HepG2 (cell line): ENCODE results near the gene GBP4. TPM values are rescaled to one million over a fixed set of nuclear protein-coding genes. Genes with fewer than 3 reads are reported as not detected.

Experiments
- ATAC-seq: fragments of 200-7000 bp; cut with Tn5 transposase; 3 replicates; pipeline ENCODE4 v1.9.1; 2020; ENCODE audit warnings: mild to moderate bottlenecking, moderate library complexity
- BruUV-seq: library from RNA; stranded (reverse); fragments of 400-500 nt; replicated peaks from 2 replicates; lab custom pipeline; 2021; lab: Mats Ljungman, UMichigan
- CTCF ChIA-PET: fragments of 300-600 bp; formaldehyde crosslinking; extraction: SDS; loops from one replicate; lab custom pipeline; 2021; ENCODE audit warnings: low total read pairs, inconsistent platforms, low intra/inter-chr PET ratio; lab: Yijun Ruan, JAX
- POLR2A ChIA-PET: fragments of 350-600 bp; sonication (Branson Sonifier 250); formaldehyde crosslinking; loops from one replicate; lab custom pipeline; 2020; ENCODE audit warnings: antibody characterized with exemption, inconsistent platforms; lab: Yijun Ruan, JAX
- DNase-seq: peaks from one replicate; pipeline ENCODE4 v3.0.0-alpha.2; 2015; ENCODE audit warnings: low spot score
- FAIRE-seq: peaks from 3 replicates; lab custom pipeline; 2011; peaks lifted over from hg19 to GRCh38; lab: Jason Lieb, UNC
- H2AFZ ChIP-seq: one replicate; pipeline ENCODE4 v1.6.1; 2011; ENCODE audit warnings: low read length, inconsistent platforms
- H3K27ac ChIP-seq: fragments of 300-600 bp; 3 replicates; pipeline ENCODE4 v1.8.0; 2011; ENCODE audit warnings: mixed run types, mild to moderate bottlenecking, mixed read lengths, low read length, inconsistent platforms; ENCODE audit not compliant: insufficient read depth; ENCODE audit errors: extremely low read length
- H3K27me3 ChIP-seq, 2 experiments: fragments of 200-600 bp in 1 of 2; 2 replicates in 1 of 2; 3 replicates in 1 of 2; pipeline versions ENCODE4 v1.6.0 to v1.8.0; 2011; ENCODE audit warnings: low read length in 2 of 2, mild to moderate bottlenecking in 2 of 2, moderate library complexity in 2 of 2, inconsistent platforms in 1 of 2; ENCODE audit not compliant: insufficient read depth in 2 of 2, control insufficient read depth in 1 of 2
- H3K36me3 ChIP-seq, 2 experiments: fragments of 200-600 bp in 1 of 2; replicated peaks in 1 of 2; 2 replicates in 1 of 2; 3 replicates in 1 of 2; pipeline versions ENCODE4 v1.5.1 to v1.8.0; 2011; ENCODE audit warnings: low read length in 2 of 2, inconsistent platforms in 1 of 2; ENCODE audit not compliant: insufficient read depth in 2 of 2, control insufficient read depth in 1 of 2
- H3K4me1 ChIP-seq: 2 replicates; pipeline ENCODE4 v1.5.1; 2012; ENCODE audit warnings: low read length, inconsistent platforms; ENCODE audit not compliant: insufficient read depth
- H3K4me2 ChIP-seq: 2 replicates; pipeline ENCODE4 v1.6.0; 2011; ENCODE audit warnings: low read depth, low read length, inconsistent platforms
- H3K4me3 ChIP-seq, 3 experiments: fragments of 200-600 bp in 1 of 3; sonication (generic), shearing (Covaris generic) in 1 of 3; replicated peaks in 1 of 3; 2 replicates each; pipeline ENCODE4 v1.5.1; 2011 to 2016; ENCODE audit warnings: low read length in 3 of 3, inconsistent platforms in 2 of 3, low read depth in 2 of 3, mild to moderate bottlenecking in 2 of 3, control low read depth in 1 of 3, mixed read lengths in 1 of 3; ENCODE audit not compliant: insufficient read depth in 1 of 3
- H3K79me2 ChIP-seq: one replicate; pipeline ENCODE4 v1.6.1; 2011; ENCODE audit warnings: low read length, inconsistent platforms; ENCODE audit not compliant: insufficient read depth
- H3K9ac ChIP-seq: 2 replicates; pipeline ENCODE4 v1.6.0; 2011; ENCODE audit warnings: mild to moderate bottlenecking, low read depth, low read length, inconsistent platforms; ENCODE audit not compliant: insufficient read depth
- H3K9me3 ChIP-seq: 2 replicates; pipeline ENCODE4 v1.5.1; 2012; ENCODE audit warnings: mild to moderate bottlenecking, low read length
- H4K20me1 ChIP-seq: 2 replicates; pipeline ENCODE4 v1.6.0; 2011; ENCODE audit warnings: inconsistent platforms, mild to moderate bottlenecking, low read length, moderate library complexity; ENCODE audit not compliant: insufficient read depth
- NFE2L1 ChIP-seq: sonication (generic); formaldehyde crosslinking; IDR thresholded peaks from 2 replicates; pipeline ENCODE4 v1.4.0; 2020; ENCODE audit warnings: missing genetic modification reagents, mild to moderate bottlenecking, borderline replicate concordance
- SMAD1 ChIP-seq: sonication (generic); formaldehyde crosslinking; IDR thresholded peaks from 2 replicates; pipeline ENCODE4 v1.4.0; 2020; ENCODE audit warnings: missing genetic modification reagents, low read depth, mild to moderate bottlenecking, borderline replicate concordance
- SMC3 ChIP-seq: IDR thresholded peaks from 2 replicates; pipeline ENCODE4 v1.6.1; 2011; ENCODE audit warnings: low read length, improper control_type of control experiment
- STAG1 ChIP-seq: sonication (generic); formaldehyde crosslinking; IDR thresholded peaks from 2 replicates; pipeline ENCODE4 v1.4.0; 2020; ENCODE audit warnings: missing genetic modification reagents
- TP53 ChIP-seq: sonication (generic); formaldehyde crosslinking; conservative IDR thresholded peaks from 2 replicates; pipeline ENCODE4 v1.4.0; 2020; ENCODE audit warnings: missing genetic modification reagents
- ZNF317 ChIP-seq: sonication (generic); formaldehyde crosslinking; IDR thresholded peaks from 2 replicates; pipeline ENCODE4 v1.5.0; 2020; ENCODE audit warnings: mild to moderate bottlenecking, missing genetic modification reagents
- WGBS: methylation state at CpG from one replicate; pipeline ENCODE4 v1.1.6; 2017; ENCODE audit warnings: low lambda C conversion rate; 5-methylcytosine and 5-hydroxymethylcytosine counted together
- in situ Hi-C: cut with HindIII; loops from 2 replicates; pipeline ENCODE4 v1.10.0; 2017; ENCODE audit warnings: low pct_unique_long_range_greater_than_20kb; ENCODE audit not compliant: extremely low pct_ligation_motif_present
- intact Hi-C: fragments of 100-400 bp; cut with micrococcal nuclease; formaldehyde crosslinking; loops from one replicate; pipeline ENCODE4 v1.10.0; 2022; ENCODE audit not compliant: unreplicated experiment
- polyA plus RNA-seq, 8 experiments: library from polyadenylated mRNA; depleted of rRNA in 3 of 8; stranded (reverse) in 7 of 8; unstranded in 1 of 8; fragments of >200 nt; fragmentation: Illumina TruSeq in 4 of 8; extraction: Trizol in 4 of 8; gene quantifications; 2 replicates each; pipeline versions ENCODE4 v1.2.1 to v1.2.3, GENCODE V29; 2011 to 2016; ENCODE audit warnings: low read depth in 4 of 8, missing spikeins in 1 of 8, mixed read lengths in 1 of 8; ENCODE audit not compliant: insufficient read depth in 1 of 8
- total RNA-seq, 5 experiments: library from RNA; depleted of rRNA; stranded (reverse); fragments of >200 nt; fragmentation: Illumina TruSeq; extraction: Trizol; gene quantifications; 2 replicates each; pipeline ENCODE4 v1.2.3, GENCODE V29; 2016; ENCODE audit warnings: low read depth in 1 of 5
- TF ChIP-seq, protein P1 (sequence below): IDR thresholded peaks from 2 replicates; pipeline ENCODE4 v1.6.1; 2018; ENCODE audit warnings: missing genetic modification reagents
- TF ChIP-seq, protein P2 (sequence below): sonication (generic); formaldehyde crosslinking; IDR thresholded peaks from 2 replicates; pipeline ENCODE4 v1.5.0; 2020; ENCODE audit warnings: mild to moderate bottlenecking, missing genetic modification reagents, moderate library complexity

The GBP4 gene
- total and polyA plus RNA-seq, 2 of the 13 experiments (the other 11 are each of a cell fraction or from before 2014, with no cell fraction given) = not detected

DNA sequence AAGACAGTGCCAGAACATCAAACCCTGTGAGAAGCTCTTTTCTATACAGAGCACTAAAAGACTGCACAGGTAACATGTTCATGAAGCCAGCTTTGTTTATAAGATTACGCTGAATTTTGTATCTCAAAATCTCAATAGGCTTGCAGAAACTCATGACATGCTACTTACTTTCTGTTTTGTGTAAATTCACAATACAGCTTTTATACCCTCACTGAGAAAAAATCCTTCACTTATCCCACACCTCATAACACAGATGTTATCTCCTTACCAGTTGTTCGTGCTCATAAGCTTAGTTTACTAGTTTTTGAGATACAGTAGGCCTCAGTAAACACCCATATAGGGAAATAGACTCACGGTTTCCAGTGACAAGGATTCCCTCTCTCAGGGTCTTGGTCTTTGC lies 48.8 kb downstream of the GBP4 start (continued):
- TF ChIP-seq, protein P1, sequence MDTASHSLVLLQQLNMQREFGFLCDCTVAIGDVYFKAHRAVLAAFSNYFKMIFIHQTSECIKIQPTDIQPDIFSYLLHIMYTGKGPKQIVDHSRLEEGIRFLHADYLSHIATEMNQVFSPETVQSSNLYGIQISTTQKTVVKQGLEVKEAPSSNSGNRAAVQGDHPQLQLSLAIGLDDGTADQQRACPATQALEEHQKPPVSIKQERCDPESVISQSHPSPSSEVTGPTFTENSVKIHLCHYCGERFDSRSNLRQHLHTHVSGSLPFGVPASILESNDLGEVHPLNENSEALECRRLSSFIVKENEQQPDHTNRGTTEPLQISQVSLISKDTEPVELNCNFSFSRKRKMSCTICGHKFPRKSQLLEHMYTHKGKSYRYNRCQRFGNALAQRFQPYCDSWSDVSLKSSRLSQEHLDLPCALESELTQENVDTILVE (CRISPR knock-in tag) = no peak
- TF ChIP-seq, all 625 proteins: peak for 0

DNA sequence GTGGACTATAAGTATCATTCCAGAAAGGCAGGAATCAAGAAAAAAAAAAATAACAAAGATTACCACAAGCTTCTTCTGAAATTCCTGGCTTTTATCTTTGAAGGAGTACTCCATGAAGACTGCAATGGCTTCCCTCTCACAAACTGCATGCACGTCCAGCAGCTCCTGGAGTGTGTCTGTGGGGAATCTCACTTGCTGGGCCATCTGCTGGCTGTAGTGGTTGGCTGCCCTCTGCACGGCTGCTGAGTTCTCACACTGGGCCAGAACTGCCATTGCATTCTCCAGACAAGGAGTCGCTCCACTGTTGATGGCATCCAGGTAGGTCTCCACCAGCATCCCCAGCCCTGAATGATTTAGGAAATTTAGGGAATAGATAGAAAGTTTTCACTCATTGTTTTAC lies 49.5 kb downstream of the GBP4 start:
- FAIRE-seq = no peak
- Histone ChIP-seq H3K4me2 (no peak overlapping the region), H3K27ac (no peak overlapping the region), H4K20me1 (no peaks in the 10 kb centered on the region), H3K79me2 (no peaks in the 10 kb centered on the region), H3K4me3 (no peak overlapping the region), H3K9me3 (no peaks in the 10 kb centered on the region), H3K27me3 (no peaks in the 10 kb centered on the region), H3K4me1 (no peaks in the 10 kb centered on the region), H3K9ac (no peak overlapping the region), H3K36me3 (no peaks in the 10 kb centered on the region), H2AFZ (no peak overlapping the region)
- intact Hi-C loops (loop anchor here (1.0 kb wide), 1 partner anchor 151 kb away; no protein-coding TSS in a partner anchor), in situ Hi-C loops (no loop called here)
- WGBS = 17% methylated on average over 3 of the region's 3 CpGs
- ChIA-PET POLR2A (no interaction called here), CTCF (interaction anchor here (0.7 to 2.2 kb wide), 2 partner anchors 63 to 150 kb away, joined by 4 to 7 read pairs; no protein-coding TSS in a partner anchor)
- peak; percentile 36 for DNase-seq
- peak; percentile 99 for ATAC-seq
- no TSS peak for BruUV-seq
- peak; percentile 54; the same call in 1 of the 2 replicates for TF ChIP-seq SMC3
- TF ChIP-seq SMAD1 (CRISPR knock-in tag) = no peak
- TF ChIP-seq STAG1 (CRISPR knock-in tag) = peak; percentile 60
- TF ChIP-seq ZNF317 = peak; percentile 61; the same call in 1 of the 2 replicates
- TF ChIP-seq TP53 (CRISPR knock-in tag) = no peak
- TF ChIP-seq, protein P2, sequence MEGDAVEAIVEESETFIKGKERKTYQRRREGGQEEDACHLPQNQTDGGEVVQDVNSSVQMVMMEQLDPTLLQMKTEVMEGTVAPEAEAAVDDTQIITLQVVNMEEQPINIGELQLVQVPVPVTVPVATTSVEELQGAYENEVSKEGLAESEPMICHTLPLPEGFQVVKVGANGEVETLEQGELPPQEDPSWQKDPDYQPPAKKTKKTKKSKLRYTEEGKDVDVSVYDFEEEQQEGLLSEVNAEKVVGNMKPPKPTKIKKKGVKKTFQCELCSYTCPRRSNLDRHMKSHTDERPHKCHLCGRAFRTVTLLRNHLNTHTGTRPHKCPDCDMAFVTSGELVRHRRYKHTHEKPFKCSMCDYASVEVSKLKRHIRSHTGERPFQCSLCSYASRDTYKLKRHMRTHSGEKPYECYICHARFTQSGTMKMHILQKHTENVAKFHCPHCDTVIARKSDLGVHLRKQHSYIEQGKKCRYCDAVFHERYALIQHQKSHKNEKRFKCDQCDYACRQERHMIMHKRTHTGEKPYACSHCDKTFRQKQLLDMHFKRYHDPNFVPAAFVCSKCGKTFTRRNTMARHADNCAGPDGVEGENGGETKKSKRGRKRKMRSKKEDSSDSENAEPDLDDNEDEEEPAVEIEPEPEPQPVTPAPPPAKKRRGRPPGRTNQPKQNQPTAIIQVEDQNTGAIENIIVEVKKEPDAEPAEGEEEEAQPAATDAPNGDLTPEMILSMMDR = peak; percentile 69
- TF ChIP-seq NFE2L1 (CRISPR knock-in tag) = no peak
